Sigmoid colon (tissue), 4 donors: ENCODE measurements around the gene MAPK12.

Experiments
- CTCF ChIP-seq, 4 experiments: fragments of 450-650 bp in 3 of 4; fragments of 200-600 bp in 1 of 4; IDR thresholded peaks; one replicate each; pipeline ENCODE4 v1.5.1; 2016 to 2019; ENCODE audit warnings: antibody characterized with exemption in 4 of 4, mild to moderate bottlenecking in 3 of 4, moderate library complexity in 2 of 4
- EP300 ChIP-seq, 4 donors: sonication (generic); formaldehyde crosslinking; IDR thresholded peaks; one replicate each; pipeline ENCODE4 v1.6.1; 2017; ENCODE audit warnings: antibody characterized with exemption in 4 of 4
- POLR2A ChIP-seq, 2 donors: fragments of 450-650 bp; IDR thresholded peaks; one replicate each; pipeline ENCODE4 v1.6.1; 2016; ENCODE audit warnings: antibody characterized with exemption in 2 of 2, mild to moderate bottlenecking in 2 of 2, moderate library complexity in 2 of 2
- POLR2AphosphoS5 ChIP-seq, 4 donors: sonication (generic); formaldehyde crosslinking; IDR thresholded peaks; one replicate each; pipeline ENCODE4 v1.6.1; 2017; ENCODE audit warnings: antibody characterized with exemption in 4 of 4

- TF ChIP-seq POLR2A (IDR thresholded peaks at IDR 0.05) (no peak), CTCF (IDR thresholded peaks at IDR 0.05) (no peak), EP300 (IDR thresholded peaks at IDR 0.05) (no peak), POLR2AphosphoS5 (IDR thresholded peaks at IDR 0.05) (no peak)
Observed at GRCh38 chr22:50255607-50256006, 5.9 kb downstream of the MAPK12 start.
